Astrocyte (in vitro differentiated cells and primary cell): ENCODE measurements around the gene FAM50B. TPM values are rescaled to one million over a fixed set of nuclear protein-coding genes. Genes with fewer than 3 reads are reported as not detected.

Source experiments
- DNase-seq: peaks from one replicate; pipeline ENCODE4 v3.0.0-alpha.2; 2010; ENCODE audit warnings: low read depth
- FAIRE-seq: peaks from 2 replicates; lab custom pipeline; 2011; peaks lifted over from hg19 to GRCh38; lab: Jason Lieb, UNC
- H2AFZ ChIP-seq: 2 replicates; pipeline ENCODE4 v1.6.0; 2012; ENCODE audit warnings: low read depth, low read length, inconsistent platforms
- H3K27ac ChIP-seq: 2 replicates; pipeline ENCODE4 v1.5.1; 2011; ENCODE audit warnings: low read depth, low read length, inconsistent platforms
- H3K27me3 ChIP-seq: 2 replicates; pipeline ENCODE4 v1.6.0; 2011; ENCODE audit warnings: low read length, inconsistent platforms; ENCODE audit not compliant: insufficient read depth
- H3K36me3 ChIP-seq: 2 replicates; pipeline ENCODE4 v1.5.1; 2011; ENCODE audit warnings: low read length, inconsistent platforms; ENCODE audit not compliant: insufficient read depth
- H3K4me1 ChIP-seq: 2 replicates; pipeline ENCODE4 v1.5.1; 2011; ENCODE audit warnings: low read length, inconsistent platforms; ENCODE audit not compliant: insufficient read depth
- H3K4me2 ChIP-seq: 2 replicates; pipeline ENCODE4 v1.6.0; 2012; ENCODE audit warnings: low read length, inconsistent platforms
- H3K4me3 ChIP-seq: 2 replicates; pipeline ENCODE4 v1.5.1; 2011; ENCODE audit warnings: low read depth, mild to moderate bottlenecking, low read length, inconsistent platforms; ENCODE audit not compliant: insufficient read depth
- H3K79me2 ChIP-seq: 2 replicates; pipeline ENCODE4 v1.6.0; 2012; ENCODE audit warnings: mild to moderate bottlenecking, low read length, inconsistent platforms; ENCODE audit not compliant: insufficient read depth
- H3K9ac ChIP-seq: 2 replicates; pipeline ENCODE4 v1.6.0; 2012; ENCODE audit warnings: mild to moderate bottlenecking, low read length, inconsistent platforms
- H3K9me3 ChIP-seq: 2 replicates; pipeline ENCODE4 v1.5.1; 2012; ENCODE audit warnings: low read depth, mild to moderate bottlenecking, low read length, inconsistent platforms; ENCODE audit not compliant: insufficient read depth
- H4K20me1 ChIP-seq: 2 replicates; pipeline ENCODE4 v1.6.0; 2012; ENCODE audit warnings: low read length, inconsistent platforms; ENCODE audit not compliant: insufficient read depth
- H3K27ac Mint-ChIP-seq: one replicate; pipeline ENCODE4 v1.8.0; 2021; ENCODE audit warnings: mild to moderate bottlenecking, mixed read lengths; ENCODE audit not compliant: unreplicated experiment
- H3K27me3 Mint-ChIP-seq: one replicate; pipeline ENCODE4 v1.8.0; 2021; ENCODE audit warnings: low read depth, mixed read lengths; ENCODE audit not compliant: unreplicated experiment
- H3K36me3 Mint-ChIP-seq: one replicate; pipeline ENCODE4 v1.8.0; 2021; ENCODE audit warnings: low read depth, mixed read lengths; ENCODE audit not compliant: unreplicated experiment
- H3K4me1 Mint-ChIP-seq: one replicate; pipeline ENCODE4 v1.8.0; 2021; ENCODE audit warnings: low read depth, mixed read lengths; ENCODE audit not compliant: unreplicated experiment
- H3K4me3 Mint-ChIP-seq: one replicate; pipeline ENCODE4 v1.8.0; 2021; ENCODE audit warnings: mild to moderate bottlenecking, moderate library complexity, mixed read lengths; ENCODE audit not compliant: unreplicated experiment
- H3K9me3 Mint-ChIP-seq: one replicate; pipeline ENCODE4 v1.8.0; 2021; ENCODE audit warnings: mild to moderate bottlenecking, mixed read lengths; ENCODE audit not compliant: unreplicated experiment
- EZH2 ChIP-seq: IDR thresholded peaks from 2 replicates; pipeline ENCODE4 v1.6.1; 2012; ENCODE audit warnings: mild to moderate bottlenecking, low read length, inconsistent platforms; ENCODE audit not compliant: insufficient read depth
- total RNA-seq: library from RNA; stranded (reverse); gene quantifications from 2 replicates; pipeline ENCODE4 v1.2.1, GENCODE V29; 2021
- TF ChIP-seq, protein P1 (sequence below): IDR thresholded peaks from 2 replicates; pipeline ENCODE4 v1.5.1; 2011; ENCODE audit warnings: low read depth, mild to moderate bottlenecking, inconsistent platforms, low read length, moderate library complexity; ENCODE audit not compliant: insufficient read depth

FAM50B gene
- total RNA-seq, 1 donor from 2014 or later: 4.6 TPM

GRCh38 chr6:3825851-3826581, 23.2 kb upstream of the FAM50B start:
- Histone ChIP-seq H3K4me2 (peak overlapping the region; percentile 77), H3K27ac (peak overlapping the region; percentile 97), H3K9me3 (no peaks in the 10 kb centered on the region), H3K9ac (peak overlapping the region; percentile 82), H3K27me3 (no peaks in the 10 kb centered on the region), H3K36me3 (no peaks in the 10 kb centered on the region), H3K4me3 (peak overlapping the region; percentile 34), H4K20me1 (no peaks in the 10 kb centered on the region), H3K4me1 (peaks cover 23% of the 10 kb centered on the region), H3K79me2 (no peaks in the 10 kb centered on the region), H2AFZ (peak overlapping the region; percentile 68)
- Mint-ChIP-seq H3K9me3 (no peaks in the 10 kb centered on the region), H3K36me3 (no peaks in the 10 kb centered on the region), H3K4me3 (no peak overlapping the region), H3K27me3 (no peaks in the 10 kb centered on the region), H3K27ac (peak overlapping the region; percentile 97), H3K4me1 (peaks cover 50% of the 10 kb centered on the region)
- DNase-seq (peak; percentile 99), FAIRE-seq (peak; percentile 89)
- TF ChIP-seq EZH2: no peak
- TF ChIP-seq, protein P1, sequence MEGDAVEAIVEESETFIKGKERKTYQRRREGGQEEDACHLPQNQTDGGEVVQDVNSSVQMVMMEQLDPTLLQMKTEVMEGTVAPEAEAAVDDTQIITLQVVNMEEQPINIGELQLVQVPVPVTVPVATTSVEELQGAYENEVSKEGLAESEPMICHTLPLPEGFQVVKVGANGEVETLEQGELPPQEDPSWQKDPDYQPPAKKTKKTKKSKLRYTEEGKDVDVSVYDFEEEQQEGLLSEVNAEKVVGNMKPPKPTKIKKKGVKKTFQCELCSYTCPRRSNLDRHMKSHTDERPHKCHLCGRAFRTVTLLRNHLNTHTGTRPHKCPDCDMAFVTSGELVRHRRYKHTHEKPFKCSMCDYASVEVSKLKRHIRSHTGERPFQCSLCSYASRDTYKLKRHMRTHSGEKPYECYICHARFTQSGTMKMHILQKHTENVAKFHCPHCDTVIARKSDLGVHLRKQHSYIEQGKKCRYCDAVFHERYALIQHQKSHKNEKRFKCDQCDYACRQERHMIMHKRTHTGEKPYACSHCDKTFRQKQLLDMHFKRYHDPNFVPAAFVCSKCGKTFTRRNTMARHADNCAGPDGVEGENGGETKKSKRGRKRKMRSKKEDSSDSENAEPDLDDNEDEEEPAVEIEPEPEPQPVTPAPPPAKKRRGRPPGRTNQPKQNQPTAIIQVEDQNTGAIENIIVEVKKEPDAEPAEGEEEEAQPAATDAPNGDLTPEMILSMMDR: no peak

GRCh38 chr6:3829285-3829684, 19.9 kb upstream of the FAM50B start:
- Histone ChIP-seq H2AFZ (no peak overlapping the region), H3K27ac (no peak overlapping the region), H3K36me3 (no peaks in the 10 kb centered on the region), H3K9ac (no peak overlapping the region), H3K4me1 (peaks cover 32% of the 10 kb centered on the region), H3K4me3 (no peak overlapping the region), H3K9me3 (no peaks in the 10 kb centered on the region), H3K27me3 (no peaks in the 10 kb centered on the region), H3K79me2 (no peaks in the 10 kb centered on the region), H3K4me2 (no peak overlapping the region), H4K20me1 (no peaks in the 10 kb centered on the region)
- H3K27me3 Mint-ChIP-seq: no peaks in the 10 kb centered on the region
- DNase-seq (no peak), FAIRE-seq (no peak)
- H3K9me3 Mint-ChIP-seq: no peaks in the 10 kb centered on the region
- TF ChIP-seq, protein P1: no peak
- TF ChIP-seq EZH2: no peak
- no peak overlapping the region for H3K27ac Mint-ChIP-seq
- H3K4me1 Mint-ChIP-seq: peaks cover 46% of the 10 kb centered on the region
- no peaks in the 10 kb centered on the region for H3K36me3 Mint-ChIP-seq
- H3K4me3 Mint-ChIP-seq: no peak overlapping the region

- Histone ChIP-seq H4K20me1 (no peaks in the 10 kb centered on the region), H3K9me3 (no peaks in the 10 kb centered on the region), H3K4me3 (no peak overlapping the region), H3K4me1 (peaks cover 19% of the 10 kb centered on the region), H3K9ac (no peak overlapping the region), H3K27ac (no peak overlapping the region), H3K27me3 (no peaks in the 10 kb centered on the region), H3K36me3 (no peaks in the 10 kb centered on the region), H3K4me2 (no peak overlapping the region), H2AFZ (no peak overlapping the region), H3K79me2 (no peaks in the 10 kb centered on the region)
- Mint-ChIP-seq H3K27ac (no peak overlapping the region), H3K9me3 (no peaks in the 10 kb centered on the region), H3K4me3 (peak overlapping the region; percentile 66), H3K27me3 (no peaks in the 10 kb centered on the region), H3K36me3 (no peaks in the 10 kb centered on the region), H3K4me1 (peaks cover 37% of the 10 kb centered on the region)
- no peak for FAIRE-seq
- no peak for TF ChIP-seq EZH2
- no peak for DNase-seq
Measured at GRCh38 chr6:3830806-3831205, 18.4 kb upstream of the FAM50B start.
